ENCODE data around the gene SORL1.

SORL1 gene

DNA sequence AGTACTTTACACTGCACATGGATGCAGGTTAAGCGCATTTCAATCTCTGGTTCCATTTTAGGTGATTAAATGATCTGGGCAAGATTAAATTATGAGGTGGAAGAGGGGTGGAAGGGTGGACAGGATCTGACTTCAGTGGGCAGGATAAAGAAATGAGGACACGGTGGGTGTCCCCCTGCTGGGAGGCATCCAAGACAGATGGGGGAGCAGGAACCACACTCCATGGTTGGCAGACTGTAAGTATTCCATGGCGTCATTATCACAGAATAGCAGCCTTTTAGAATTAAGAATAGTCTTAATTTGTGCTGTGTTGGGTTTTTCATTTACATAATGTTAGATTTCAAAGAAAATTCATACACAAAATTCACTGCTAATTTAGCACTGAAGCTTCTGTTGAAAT lies 7.6 kb upstream of the SORL1 start:
- no peaks in the 10 kb centered on the region for H3K36me3 ChIP-seq (ENCODE audit: control insufficient read depth, insufficient read depth, low read length)
- H3K4me1 ChIP-seq (ENCODE audit: control insufficient read depth, insufficient read depth, low read length) = peaks cover 13% of the 10 kb centered on the region
- H3K9me3 ChIP-seq (ENCODE audit: control insufficient read depth, insufficient read depth, low read depth, low read length) = peaks cover 4% of the 10 kb centered on the region; the same call in 1 of the 2 replicates
- no peak overlapping the region for H3K9ac ChIP-seq (ENCODE audit: low read length)
- no peak overlapping the region for H3K4me3 ChIP-seq (ENCODE audit: low read depth, low read length)
- no peak overlapping the region for H3K27ac ChIP-seq (ENCODE audit: low read depth, low read length)
- H3K27me3 ChIP-seq (ENCODE audit: control insufficient read depth, insufficient read depth, low read length) = no peaks in the 10 kb centered on the region

DNA sequence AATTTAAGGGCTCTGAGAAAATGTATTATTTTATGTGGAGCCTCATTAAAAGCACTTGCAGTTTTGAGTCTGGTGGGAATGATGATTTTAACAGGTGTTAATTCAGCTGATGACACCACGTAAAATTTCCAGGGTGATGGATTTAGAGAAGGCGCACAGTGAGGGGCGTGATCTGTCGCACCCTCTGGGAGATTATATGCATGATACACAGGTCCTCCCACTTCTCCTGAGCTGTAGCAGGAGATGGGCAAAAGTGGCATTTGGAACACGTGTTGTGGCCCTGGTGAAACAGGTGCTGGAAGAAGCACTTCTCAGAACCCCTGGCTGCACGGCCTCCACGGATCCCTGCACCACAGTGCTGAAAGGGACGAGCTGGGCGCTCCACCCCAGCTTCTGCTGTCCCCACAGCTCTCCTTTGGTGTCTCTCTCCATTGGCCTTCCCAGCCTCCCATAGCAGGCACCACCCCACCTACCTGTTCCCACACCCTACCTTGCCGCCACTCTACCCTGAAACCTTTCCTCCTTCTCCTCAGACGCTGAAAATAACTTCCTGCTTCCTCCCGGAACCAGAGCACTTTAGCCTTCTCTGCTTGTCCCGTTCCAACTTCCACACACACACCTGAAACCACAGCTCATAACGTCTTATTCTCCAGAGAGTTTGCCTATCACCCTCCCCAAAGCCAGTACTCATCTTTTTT lies 6.9 kb upstream of the SORL1 start:
- Histone ChIP-seq H3K4me3 (ENCODE audit: low read depth, low read length) (no peak overlapping the region), H3K9ac (ENCODE audit: low read length) (no peak overlapping the region), H3K27me3 (ENCODE audit: control insufficient read depth, insufficient read depth, low read length) (no peaks in the 10 kb centered on the region), H3K36me3 (ENCODE audit: control insufficient read depth, insufficient read depth, low read length) (no peaks in the 10 kb centered on the region), H3K27ac (ENCODE audit: low read depth, low read length) (no peak overlapping the region), H3K9me3 (ENCODE audit: control insufficient read depth, insufficient read depth, low read depth, low read length) (peaks cover 4% of the 10 kb centered on the region; the same call in 1 of the 2 replicates), H3K4me1 (ENCODE audit: control insufficient read depth, insufficient read depth, low read length) (peaks cover 18% of the 10 kb centered on the region)

DNA sequence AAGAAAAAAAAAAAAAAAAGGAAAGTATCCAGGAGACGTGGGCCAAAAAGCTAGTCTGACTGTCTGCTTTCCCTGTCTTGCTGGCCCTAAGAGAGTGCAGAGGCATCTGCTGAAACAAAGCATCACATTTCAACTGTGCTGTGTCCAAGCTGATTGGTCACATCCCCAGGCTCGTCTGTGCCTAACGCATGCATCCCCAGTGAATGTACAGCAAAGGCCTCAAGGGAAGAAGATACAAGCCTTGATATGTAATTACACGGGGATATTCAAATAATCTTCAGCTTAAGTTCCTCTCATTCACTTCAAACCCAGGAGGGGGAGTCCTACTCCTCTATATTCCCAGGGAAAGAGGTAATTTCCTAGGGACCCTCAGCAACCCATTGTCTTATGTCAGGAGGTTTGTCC lies 5.4 kb upstream of the SORL1 start:
- Histone ChIP-seq H3K9me3 (ENCODE audit: control insufficient read depth, insufficient read depth, low read depth, low read length) (peaks cover 4% of the 10 kb centered on the region; the same call in 1 of the 2 replicates), H3K36me3 (ENCODE audit: control insufficient read depth, insufficient read depth, low read length) (no peaks in the 10 kb centered on the region), H3K4me3 (ENCODE audit: low read depth, low read length) (no peak overlapping the region), H3K27me3 (ENCODE audit: control insufficient read depth, insufficient read depth, low read length) (peaks cover 11% of the 10 kb centered on the region), H3K27ac (ENCODE audit: low read depth, low read length) (no peak overlapping the region), H3K4me1 (ENCODE audit: control insufficient read depth, insufficient read depth, low read length) (peaks cover 28% of the 10 kb centered on the region), H3K9ac (ENCODE audit: low read length) (no peak overlapping the region)

DNA sequence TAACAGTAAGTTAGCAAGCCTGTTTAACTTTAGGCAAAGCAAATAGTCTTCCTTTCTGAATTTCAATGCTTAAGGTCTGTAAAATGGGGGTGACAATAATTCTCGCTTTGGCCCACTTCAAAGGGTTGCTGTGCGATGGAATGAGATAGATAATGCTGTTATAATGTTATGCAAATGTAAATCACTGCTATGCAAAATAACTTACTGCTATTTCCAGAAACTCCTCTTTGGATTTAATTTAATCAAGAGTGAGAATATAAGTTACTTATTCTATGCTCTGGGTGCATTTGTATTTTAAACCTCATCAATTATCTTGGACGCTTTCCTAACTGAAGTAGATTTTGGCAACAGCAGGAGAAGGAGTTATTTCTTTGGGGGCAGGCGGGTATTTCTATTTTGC lies 4.1 kb upstream of the SORL1 start:
- no peak overlapping the region for H3K4me3 ChIP-seq (ENCODE audit: low read depth, low read length)
- no peaks in the 10 kb centered on the region for H3K36me3 ChIP-seq (ENCODE audit: control insufficient read depth, insufficient read depth, low read length)
- H3K4me1 ChIP-seq (ENCODE audit: control insufficient read depth, insufficient read depth, low read length) = peaks cover 28% of the 10 kb centered on the region
- no peak overlapping the region for H3K27ac ChIP-seq (ENCODE audit: low read depth, low read length)
- H3K9ac ChIP-seq (ENCODE audit: low read length) = no peak overlapping the region
- H3K9me3 ChIP-seq (ENCODE audit: control insufficient read depth, insufficient read depth, low read depth, low read length) = peaks cover 4% of the 10 kb centered on the region; the same call in 1 of the 2 replicates
- peaks cover 11% of the 10 kb centered on the region for H3K27me3 ChIP-seq (ENCODE audit: control insufficient read depth, insufficient read depth, low read length)

DNA sequence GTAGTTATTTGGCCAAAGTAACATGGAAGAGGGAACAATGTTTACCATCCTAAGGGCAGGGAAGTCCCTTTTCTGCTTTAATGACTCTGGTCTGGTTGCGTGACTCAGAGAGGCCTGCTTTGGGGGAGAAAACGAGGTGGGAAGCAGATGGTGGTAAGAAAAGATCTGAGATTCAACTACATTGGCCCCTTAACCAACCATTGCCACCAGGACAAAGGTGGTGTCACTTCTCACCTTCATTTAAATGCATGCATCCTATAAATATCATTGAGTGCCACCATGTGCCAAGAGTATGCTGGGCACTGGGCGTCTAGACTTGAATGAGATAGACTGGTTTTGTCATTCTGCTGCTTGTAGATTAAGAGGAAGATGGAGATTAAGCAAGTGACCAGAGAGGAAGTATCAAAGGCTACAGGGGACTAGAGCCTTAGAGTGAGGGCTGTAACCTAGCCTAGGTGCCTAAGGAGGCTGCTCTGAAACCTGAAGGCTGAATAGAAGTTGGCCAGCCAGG lies 3.6 kb upstream of the SORL1 start:
- Histone ChIP-seq H3K27me3 (ENCODE audit: control insufficient read depth, insufficient read depth, low read length) (peaks cover 11% of the 10 kb centered on the region), H3K36me3 (ENCODE audit: control insufficient read depth, insufficient read depth, low read length) (no peaks in the 10 kb centered on the region), H3K27ac (ENCODE audit: low read depth, low read length) (no peak overlapping the region), H3K9ac (ENCODE audit: low read length) (no peak overlapping the region), H3K4me1 (ENCODE audit: control insufficient read depth, insufficient read depth, low read length) (peaks cover 32% of the 10 kb centered on the region), H3K4me3 (ENCODE audit: low read depth, low read length) (no peak overlapping the region), H3K9me3 (ENCODE audit: control insufficient read depth, insufficient read depth, low read depth, low read length) (peaks cover 4% of the 10 kb centered on the region; the same call in 1 of the 2 replicates)

DNA sequence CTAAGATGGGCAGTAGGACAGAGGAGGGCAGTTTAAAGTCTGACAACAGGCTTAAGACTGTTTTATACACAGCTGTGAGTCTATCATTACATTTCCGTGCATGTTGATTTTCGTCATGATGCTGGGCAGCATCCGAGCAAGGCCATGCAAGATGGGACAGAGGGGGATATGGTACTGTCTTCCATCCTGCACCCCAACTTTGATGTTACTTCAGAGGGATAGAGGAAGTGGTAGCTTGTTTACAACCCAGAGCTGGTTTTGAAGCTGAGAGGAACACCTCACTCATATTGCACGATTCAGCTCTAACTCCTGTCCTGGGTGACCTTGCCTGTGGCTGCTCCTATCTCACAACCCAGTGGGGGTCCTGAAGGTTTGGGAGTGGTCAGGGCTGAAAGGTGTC lies 3.0 kb upstream of the SORL1 start:
- no peak overlapping the region for H3K9ac ChIP-seq (ENCODE audit: low read length)
- H3K4me3 ChIP-seq (ENCODE audit: low read depth, low read length) = no peak overlapping the region
- no peaks in the 10 kb centered on the region for H3K36me3 ChIP-seq (ENCODE audit: control insufficient read depth, insufficient read depth, low read length)
- peaks cover 11% of the 10 kb centered on the region for H3K27me3 ChIP-seq (ENCODE audit: control insufficient read depth, insufficient read depth, low read length)
- peaks cover 4% of the 10 kb centered on the region; the same call in 1 of the 2 replicates for H3K9me3 ChIP-seq (ENCODE audit: control insufficient read depth, insufficient read depth, low read depth, low read length)
- H3K4me1 ChIP-seq (ENCODE audit: control insufficient read depth, insufficient read depth, low read length) = peaks cover 39% of the 10 kb centered on the region
- H3K27ac ChIP-seq (ENCODE audit: low read depth, low read length) = no peak overlapping the region

DNA sequence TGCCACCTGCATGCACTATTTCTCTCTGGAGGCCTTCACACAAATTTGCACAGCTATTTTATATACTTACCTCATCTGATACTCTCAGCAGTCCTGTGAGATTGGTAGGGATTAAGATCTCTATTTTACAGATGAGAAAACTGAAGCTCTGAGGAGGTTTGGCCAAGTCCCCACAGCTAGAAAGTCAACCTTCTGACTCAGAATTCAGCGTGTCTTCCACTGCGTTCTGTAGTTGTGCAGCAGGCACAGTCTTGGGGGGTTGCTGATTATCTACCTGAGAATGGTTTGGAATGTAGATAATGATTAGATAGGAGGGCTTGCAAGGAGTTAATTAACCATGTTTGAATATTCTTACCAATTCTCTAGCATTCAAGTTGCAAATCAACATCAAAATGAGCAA lies 2.5 kb upstream of the SORL1 start:
- Histone ChIP-seq H3K4me3 (ENCODE audit: low read depth, low read length) (no peak overlapping the region), H3K4me1 (ENCODE audit: control insufficient read depth, insufficient read depth, low read length) (peaks cover 40% of the 10 kb centered on the region), H3K27ac (ENCODE audit: low read depth, low read length) (no peak overlapping the region), H3K9ac (ENCODE audit: low read length) (no peak overlapping the region), H3K9me3 (ENCODE audit: control insufficient read depth, insufficient read depth, low read depth, low read length) (peaks cover 4% of the 10 kb centered on the region; the same call in 1 of the 2 replicates), H3K27me3 (ENCODE audit: control insufficient read depth, insufficient read depth, low read length) (peaks cover 11% of the 10 kb centered on the region), H3K36me3 (ENCODE audit: control insufficient read depth, insufficient read depth, low read length) (no peaks in the 10 kb centered on the region)

DNA sequence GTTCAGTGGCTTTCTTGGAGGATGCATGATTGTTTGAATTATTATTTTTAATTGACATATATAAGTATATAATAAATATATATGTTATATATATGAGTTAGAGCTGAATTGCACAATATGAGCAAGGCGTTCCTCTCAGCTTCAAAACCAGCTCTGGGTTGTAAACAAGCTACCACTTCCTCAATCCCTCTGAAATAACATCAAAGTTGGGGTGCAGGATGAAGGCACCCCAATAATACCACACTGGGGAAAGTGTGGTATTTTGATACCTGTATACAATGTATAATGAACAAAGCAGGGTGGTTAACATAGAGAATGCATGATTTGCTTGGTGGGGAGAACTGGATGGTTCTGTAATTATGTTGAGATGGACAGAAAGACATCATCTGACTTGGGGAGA lies 1.7 kb upstream of the SORL1 start:
- H3K9ac ChIP-seq (ENCODE audit: low read length) = no peak overlapping the region
- H3K4me3 ChIP-seq (ENCODE audit: low read depth, low read length) = no peak overlapping the region

DNA sequence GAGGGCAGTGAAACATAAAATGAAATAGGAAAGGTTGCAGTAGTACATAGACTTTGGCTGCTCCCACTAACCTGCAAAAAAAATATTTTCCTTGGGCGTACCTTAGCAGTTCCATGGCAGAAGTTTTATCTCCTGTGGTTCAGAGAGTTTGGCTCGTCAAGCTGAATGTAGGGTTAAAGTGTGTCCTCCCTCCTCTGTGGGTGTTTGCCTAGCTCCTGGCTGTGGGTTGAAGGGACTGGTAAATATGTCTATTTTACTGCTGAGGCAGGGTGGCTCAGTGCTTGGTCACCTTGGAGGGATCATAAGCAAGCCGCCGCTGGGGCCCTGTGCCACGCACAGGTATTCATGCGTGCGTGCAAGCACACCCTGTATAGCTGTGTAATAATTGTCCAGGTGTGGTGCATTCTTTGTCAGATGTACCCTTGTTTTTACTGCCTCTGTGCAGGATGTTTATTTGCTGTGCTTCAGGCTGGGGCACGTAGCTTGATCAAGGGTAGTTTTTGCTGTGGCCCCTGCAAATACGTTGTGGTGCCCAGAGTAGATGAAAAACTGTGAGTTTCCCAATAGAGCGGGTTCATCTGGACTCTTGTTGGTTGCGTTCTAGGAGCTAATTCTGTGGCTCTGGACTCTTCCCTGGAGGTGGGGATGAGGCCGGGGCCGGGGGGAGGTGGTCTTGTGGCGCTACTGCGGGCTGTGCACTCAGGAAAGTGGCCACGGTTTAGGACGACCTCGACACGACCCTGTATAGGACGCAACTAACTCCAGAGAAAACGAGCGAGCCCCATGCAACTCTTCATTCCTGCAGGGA lies 732 bp upstream of the SORL1 start:
- Histone ChIP-seq H3K27me3 (ENCODE audit: control insufficient read depth, insufficient read depth, low read length) (peaks cover 11% of the 10 kb centered on the region), H3K4me3 (ENCODE audit: low read depth, low read length) (peak overlapping the region; percentile 76), H3K36me3 (ENCODE audit: control insufficient read depth, insufficient read depth, low read length) (no peaks in the 10 kb centered on the region), H3K4me1 (ENCODE audit: control insufficient read depth, insufficient read depth, low read length) (peaks cover 46% of the 10 kb centered on the region), H3K27ac (ENCODE audit: low read depth, low read length) (no peak overlapping the region), H3K9ac (ENCODE audit: low read length) (peak overlapping the region; percentile 82), H3K9me3 (ENCODE audit: control insufficient read depth, insufficient read depth, low read depth, low read length) (peaks cover 4% of the 10 kb centered on the region; the same call in 1 of the 2 replicates)

More for the DNA sequence above, 1.7 kb upstream of the SORL1 start:
- no peak overlapping the region for H3K27ac ChIP-seq (ENCODE audit: low read depth, low read length)
- H3K27me3 ChIP-seq (ENCODE audit: control insufficient read depth, insufficient read depth, low read length) = peaks cover 11% of the 10 kb centered on the region
- H3K9me3 ChIP-seq (ENCODE audit: control insufficient read depth, insufficient read depth, low read depth, low read length) = peaks cover 4% of the 10 kb centered on the region; the same call in 1 of the 2 replicates
- H3K4me1 ChIP-seq (ENCODE audit: control insufficient read depth, insufficient read depth, low read length) = peaks cover 47% of the 10 kb centered on the region
- no peaks in the 10 kb centered on the region for H3K36me3 ChIP-seq (ENCODE audit: control insufficient read depth, insufficient read depth, low read length)

DNA sequence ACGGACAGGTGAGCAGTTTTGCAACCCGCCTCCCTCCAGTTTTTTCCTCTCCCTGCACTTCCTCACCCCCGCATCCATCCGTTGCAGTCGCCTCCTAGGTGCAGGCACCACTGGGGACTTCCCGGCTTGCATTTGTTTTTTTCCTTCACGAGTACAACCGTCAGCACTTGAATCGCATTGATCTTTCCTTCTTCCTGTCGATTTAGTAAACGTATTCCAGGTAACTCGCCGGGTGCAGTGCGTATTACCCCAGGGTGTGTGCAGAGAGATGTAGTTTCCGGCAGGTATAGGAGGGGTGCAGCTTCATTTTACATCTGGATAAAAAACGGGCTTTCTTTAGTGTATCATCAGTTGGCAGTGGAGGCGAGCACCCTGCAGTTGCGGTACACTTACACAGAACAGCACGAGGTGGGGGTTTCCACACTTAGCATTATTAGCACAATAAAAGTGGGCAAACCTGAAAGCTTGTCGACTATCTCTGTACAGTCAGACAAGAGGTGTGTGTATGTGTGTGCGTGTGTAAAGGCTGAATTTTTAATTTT lies 566 bp downstream of the SORL1 start, which contains the start of gene SORL1-AS1:
Gene SORL1-AS1, minus strand, starts transcription at position 359 of the 542 bp plus-strand sequence.
- peaks cover 4% of the 10 kb centered on the region; the same call in 1 of the 2 replicates for H3K9me3 ChIP-seq (ENCODE audit: control insufficient read depth, insufficient read depth, low read depth, low read length)
- peaks cover 11% of the 10 kb centered on the region for H3K27me3 ChIP-seq (ENCODE audit: control insufficient read depth, insufficient read depth, low read length)
- H3K36me3 ChIP-seq (ENCODE audit: control insufficient read depth, insufficient read depth, low read length) = no peaks in the 10 kb centered on the region
- peaks cover 53% of the 10 kb centered on the region for H3K4me1 ChIP-seq (ENCODE audit: control insufficient read depth, insufficient read depth, low read length)
- no peak within 1 kb of the TSS for H3K27ac ChIP-seq (ENCODE audit: low read depth, low read length)
- peak within 1 kb of the TSS; percentile 76 for H3K4me3 ChIP-seq (ENCODE audit: low read depth, low read length)
- H3K9ac ChIP-seq (ENCODE audit: low read length) = peak within 1 kb of the TSS; percentile 88

Measured in HUES6 (cell line).